BJ (cell line): ENCODE data around the gene DNAH3. TPM values are rescaled to one million over a fixed set of nuclear protein-coding genes. Genes with fewer than 3 reads are reported as not detected.
"Not testable (repeated sequence)": the region's sequence is repeated elsewhere in the genome, so short reads cannot be mapped to it uniquely, and the experiment has no call there.

Source experiments
- CTCF ChIA-PET: fragments of 350-600 bp; formaldehyde crosslinking; extraction: SDS; loops from one replicate; lab custom pipeline; 2021; ENCODE audit warnings: antibody characterized with exemption, inconsistent platforms; lab: Yijun Ruan, JAX
- POLR2A ChIA-PET: fragments of 300-600 bp; sonication (Branson Sonifier 250); formaldehyde crosslinking; extraction: SDS; loops from one replicate; lab custom pipeline; 2021; ENCODE audit warnings: antibody characterized with exemption; lab: Charles Lee
- DNase-seq: peaks from one replicate; pipeline ENCODE4 v3.0.0-alpha.2; 2011; ENCODE audit warnings: low read depth
- H3K27me3 ChIP-seq: 2 replicates; pipeline ENCODE4 v1.6.0; 2011; ENCODE audit warnings: low read length; ENCODE audit not compliant: control insufficient read depth, insufficient read depth
- H3K36me3 ChIP-seq: 2 replicates; pipeline ENCODE4 v1.5.1; 2011; ENCODE audit warnings: low read length; ENCODE audit not compliant: control insufficient read depth, insufficient read depth
- H3K4me3 ChIP-seq: 2 replicates; pipeline ENCODE4 v1.5.1; 2011; ENCODE audit warnings: low read depth, mild to moderate bottlenecking, control low read depth, low read length
- CTCF ChIP-seq: IDR thresholded peaks from 2 replicates; pipeline ENCODE4 v1.5.1; 2011; ENCODE audit warnings: low read depth, mild to moderate bottlenecking, control low read depth, inconsistent platforms, low read length, moderate library complexity; ENCODE audit not compliant: insufficient read depth
- polyA plus RNA-seq: library from polyadenylated mRNA; depleted of rRNA; stranded (reverse); fragments of >200 nt; gene quantifications from 2 replicates; pipeline ENCODE4 v1.2.3, GENCODE V29; 2011

DNAH3 gene
- polyA plus RNA-seq, 1 experiment = not detected

DNA sequence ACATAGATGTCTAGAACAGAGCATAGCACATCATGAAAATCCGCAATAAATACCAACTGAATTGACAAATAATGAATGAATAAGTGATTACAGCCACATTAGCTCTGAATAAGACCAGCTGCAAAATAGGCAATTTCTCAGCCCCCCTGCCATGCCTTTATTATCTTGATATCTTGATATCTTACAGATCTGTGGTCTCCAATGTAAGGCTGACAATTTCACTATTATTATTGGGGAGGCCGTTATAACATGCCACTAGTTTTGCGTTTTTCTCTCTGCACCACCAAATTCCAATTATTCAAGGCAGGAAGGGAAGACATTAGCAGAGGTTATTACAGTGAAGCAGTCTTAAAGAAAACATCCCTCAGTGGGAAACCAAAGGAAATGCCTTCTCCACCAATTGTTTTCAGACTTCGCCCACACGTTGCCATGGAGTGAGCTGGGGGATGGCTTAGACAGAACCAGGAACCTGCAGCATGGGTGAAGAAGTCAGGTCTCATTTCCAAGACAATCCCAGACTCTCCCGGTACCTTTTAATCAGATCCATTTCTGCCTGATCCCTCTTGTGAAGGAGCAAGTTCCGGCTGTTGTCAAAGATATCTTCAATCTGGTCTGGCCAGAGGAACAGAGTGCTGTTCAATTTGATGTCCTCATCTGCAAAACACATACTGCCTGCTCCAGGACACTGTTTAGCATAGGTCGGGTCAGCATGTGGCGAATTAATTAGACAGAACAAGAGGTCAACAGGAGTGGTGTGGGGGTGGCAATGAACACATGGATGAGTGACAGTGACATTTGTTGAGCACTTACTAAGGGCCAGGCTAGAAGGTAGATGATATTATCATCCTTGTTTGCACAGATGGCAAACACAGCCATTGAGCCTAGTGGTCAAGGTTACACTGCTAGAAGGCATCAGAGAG lies 46.4 kb downstream of the DNAH3 start:
- Histone ChIP-seq H3K36me3 (no peaks in the 10 kb centered on the region), H3K4me3 (no peak overlapping the region), H3K27me3 (no peaks in the 10 kb centered on the region)
- ChIA-PET CTCF (interaction anchor here (0.5 to 0.8 kb wide), 2 partner anchors 54 to 201 kb away, joined by 3 read pairs; partner anchors contain the start of gene LDAF1), POLR2A (no interaction called here)
- DNase-seq = peak; percentile 36
- TF ChIP-seq CTCF = no peak

DNA sequence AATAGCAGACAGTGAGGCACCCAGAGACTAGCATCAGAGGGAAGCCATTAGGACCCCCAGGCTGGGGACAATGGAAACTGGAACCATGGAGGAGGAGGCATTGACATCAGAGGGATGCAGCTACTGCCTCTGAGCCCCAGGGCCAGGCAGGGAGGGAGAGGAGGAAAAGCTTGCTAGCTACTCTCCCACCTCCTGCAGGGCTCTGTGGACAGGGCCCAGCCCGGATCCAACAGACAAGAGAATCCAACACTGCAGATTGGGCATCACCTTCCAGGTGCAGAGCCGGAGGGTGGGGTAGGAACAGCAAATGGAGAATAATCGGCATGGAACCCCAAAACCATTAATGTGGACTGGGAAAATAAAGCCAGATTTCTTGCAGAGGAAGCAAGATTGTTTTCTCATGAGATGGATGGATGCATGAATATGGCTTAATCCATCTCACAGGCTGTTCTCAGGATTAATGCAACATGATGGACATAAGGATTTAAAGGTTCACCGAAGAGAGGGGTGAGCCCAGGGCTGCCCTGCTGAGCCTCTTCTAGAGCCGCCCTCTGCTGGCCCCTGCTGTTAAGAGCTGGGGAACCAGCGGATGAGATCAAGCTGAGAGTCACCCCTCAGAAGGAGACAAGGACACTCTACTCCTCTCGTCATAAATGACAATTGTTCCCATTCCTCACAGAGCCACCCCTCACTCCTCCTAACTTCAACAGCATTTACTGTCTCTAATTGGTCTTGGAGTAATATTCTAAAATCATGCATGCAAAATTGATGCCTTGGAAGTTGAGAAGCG lies 48.8 kb downstream of the DNAH3 start:
- no peaks in the 10 kb centered on the region for H3K36me3 ChIP-seq
- DNase-seq = no peak
- TF ChIP-seq CTCF = peak; percentile 51
- CTCF ChIA-PET = interaction anchor here (0.6 to 3.3 kb wide), 5 partner anchors 17 to 323 kb away, joined by 3 to 25 read pairs (median 4); partner anchors contain the start of genes ERI2 and REXO5
- no peaks in the 10 kb centered on the region for H3K27me3 ChIP-seq
- H3K4me3 ChIP-seq = no peak overlapping the region
- POLR2A ChIA-PET = interaction anchor here (0.6 kb wide), 1 partner anchor 1252 kb away, joined by 3 read pairs; no protein-coding TSS in a partner anchor

- no peak for TF ChIP-seq CTCF
- CTCF ChIA-PET = interaction anchor here (0.6 to 3.3 kb wide), 5 partner anchors 9 to 250 kb away, joined by 3 to 25 read pairs (median 4); no protein-coding TSS in a partner anchor
- H3K4me3 ChIP-seq = no peak overlapping the region
- no peak for DNase-seq
- POLR2A ChIA-PET = no interaction called here
- no peaks in the 10 kb centered on the region for H3K27me3 ChIP-seq
- H3K36me3 ChIP-seq = no peaks in the 10 kb centered on the region
These were observed 50.2 kb downstream of the DNAH3 start for GRCh38 chr16:21100447-21100846.

GRCh38 chr16:21097151-21097550 lies 53.5 kb downstream of the DNAH3 start:
- H3K36me3 ChIP-seq = no peaks in the 10 kb centered on the region
- TF ChIP-seq CTCF = no peak
- H3K27me3 ChIP-seq = no peaks in the 10 kb centered on the region
- DNase-seq = no peak
- H3K4me3 ChIP-seq = no peak overlapping the region
- CTCF ChIA-PET = no interaction called here
- POLR2A ChIA-PET = no interaction called here

- H3K4me3 ChIP-seq, DNase-seq, H3K27me3 ChIP-seq, H3K36me3 ChIP-seq, POLR2A ChIA-PET: not testable (repeated sequence)
- CTCF ChIA-PET = interaction anchor here (0.6 kb wide), 1 partner anchor 21 kb away, joined by 3 read pairs; no protein-coding TSS in a partner anchor
These were observed 55.9 kb downstream of the DNAH3 start for GRCh38 chr16:21094719-21095118.
